ENCODE results near the gene SLC26A1. TPM values are rescaled to one million over a fixed set of nuclear protein-coding genes. Genes with fewer than 3 reads are reported as not detected.

SLC26A1 gene
- total RNA-seq, 1 experiment from 2014 or later: 0.85 TPM

DNA sequence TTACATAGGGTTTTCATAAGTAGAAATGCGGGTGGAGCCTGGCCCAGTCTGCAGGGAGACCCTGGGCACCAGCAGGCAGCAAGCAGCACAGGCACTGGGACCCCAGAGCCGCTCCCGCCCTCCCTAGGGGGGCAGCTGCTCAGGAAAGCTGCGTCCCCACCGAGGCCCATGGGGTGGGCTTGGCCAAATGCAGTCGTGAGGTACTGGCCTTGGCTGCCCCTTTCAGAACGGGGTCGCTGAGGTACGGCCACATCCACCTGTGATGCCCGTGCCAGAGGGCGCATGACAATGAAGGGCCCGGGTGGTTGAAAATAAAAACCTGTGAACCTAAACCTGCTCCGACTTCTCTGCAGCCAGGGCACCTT lies 44.3 kb downstream of the SLC26A1 start (continued):
- TF ChIP-seq, protein P1, sequence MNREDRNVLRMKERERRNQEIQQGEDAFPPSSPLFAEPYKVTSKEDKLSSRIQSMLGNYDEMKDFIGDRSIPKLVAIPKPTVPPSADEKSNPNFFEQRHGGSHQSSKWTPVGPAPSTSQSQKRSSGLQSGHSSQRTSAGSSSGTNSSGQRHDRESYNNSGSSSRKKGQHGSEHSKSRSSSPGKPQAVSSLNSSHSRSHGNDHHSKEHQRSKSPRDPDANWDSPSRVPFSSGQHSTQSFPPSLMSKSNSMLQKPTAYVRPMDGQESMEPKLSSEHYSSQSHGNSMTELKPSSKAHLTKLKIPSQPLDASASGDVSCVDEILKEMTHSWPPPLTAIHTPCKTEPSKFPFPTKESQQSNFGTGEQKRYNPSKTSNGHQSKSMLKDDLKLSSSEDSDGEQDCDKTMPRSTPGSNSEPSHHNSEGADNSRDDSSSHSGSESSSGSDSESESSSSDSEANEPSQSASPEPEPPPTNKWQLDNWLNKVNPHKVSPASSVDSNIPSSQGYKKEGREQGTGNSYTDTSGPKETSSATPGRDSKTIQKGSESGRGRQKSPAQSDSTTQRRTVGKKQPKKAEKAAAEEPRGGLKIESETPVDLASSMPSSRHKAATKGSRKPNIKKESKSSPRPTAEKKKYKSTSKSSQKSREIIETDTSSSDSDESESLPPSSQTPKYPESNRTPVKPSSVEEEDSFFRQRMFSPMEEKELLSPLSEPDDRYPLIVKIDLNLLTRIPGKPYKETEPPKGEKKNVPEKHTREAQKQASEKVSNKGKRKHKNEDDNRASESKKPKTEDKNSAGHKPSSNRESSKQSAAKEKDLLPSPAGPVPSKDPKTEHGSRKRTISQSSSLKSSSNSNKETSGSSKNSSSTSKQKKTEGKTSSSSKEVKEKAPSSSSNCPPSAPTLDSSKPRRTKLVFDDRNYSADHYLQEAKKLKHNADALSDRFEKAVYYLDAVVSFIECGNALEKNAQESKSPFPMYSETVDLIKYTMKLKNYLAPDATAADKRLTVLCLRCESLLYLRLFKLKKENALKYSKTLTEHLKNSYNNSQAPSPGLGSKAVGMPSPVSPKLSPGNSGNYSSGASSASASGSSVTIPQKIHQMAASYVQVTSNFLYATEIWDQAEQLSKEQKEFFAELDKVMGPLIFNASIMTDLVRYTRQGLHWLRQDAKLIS (CRISPR knock-in tag; IDR thresholded peaks at IDR 0.05; ENCODE audit: borderline replicate concordance): no peak
- TF ChIP-seq FOXK1 (CRISPR knock-in tag; IDR thresholded peaks at IDR 0.05) (no peak), ZBTB21 (CRISPR knock-in tag; IDR thresholded peaks at IDR 0.05; ENCODE audit: borderline replicate concordance) (no peak)
- TF ChIP-seq, protein P2, sequence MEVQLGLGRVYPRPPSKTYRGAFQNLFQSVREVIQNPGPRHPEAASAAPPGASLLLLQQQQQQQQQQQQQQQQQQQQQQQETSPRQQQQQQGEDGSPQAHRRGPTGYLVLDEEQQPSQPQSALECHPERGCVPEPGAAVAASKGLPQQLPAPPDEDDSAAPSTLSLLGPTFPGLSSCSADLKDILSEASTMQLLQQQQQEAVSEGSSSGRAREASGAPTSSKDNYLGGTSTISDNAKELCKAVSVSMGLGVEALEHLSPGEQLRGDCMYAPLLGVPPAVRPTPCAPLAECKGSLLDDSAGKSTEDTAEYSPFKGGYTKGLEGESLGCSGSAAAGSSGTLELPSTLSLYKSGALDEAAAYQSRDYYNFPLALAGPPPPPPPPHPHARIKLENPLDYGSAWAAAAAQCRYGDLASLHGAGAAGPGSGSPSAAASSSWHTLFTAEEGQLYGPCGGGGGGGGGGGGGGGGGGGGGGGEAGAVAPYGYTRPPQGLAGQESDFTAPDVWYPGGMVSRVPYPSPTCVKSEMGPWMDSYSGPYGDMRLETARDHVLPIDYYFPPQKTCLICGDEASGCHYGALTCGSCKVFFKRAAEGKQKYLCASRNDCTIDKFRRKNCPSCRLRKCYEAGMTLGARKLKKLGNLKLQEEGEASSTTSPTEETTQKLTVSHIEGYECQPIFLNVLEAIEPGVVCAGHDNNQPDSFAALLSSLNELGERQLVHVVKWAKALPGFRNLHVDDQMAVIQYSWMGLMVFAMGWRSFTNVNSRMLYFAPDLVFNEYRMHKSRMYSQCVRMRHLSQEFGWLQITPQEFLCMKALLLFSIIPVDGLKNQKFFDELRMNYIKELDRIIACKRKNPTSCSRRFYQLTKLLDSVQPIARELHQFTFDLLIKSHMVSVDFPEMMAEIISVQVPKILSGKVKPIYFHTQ (CRISPR knock-in tag; IDR thresholded peaks at IDR 0.05): no peak
- TF ChIP-seq, protein P3, sequence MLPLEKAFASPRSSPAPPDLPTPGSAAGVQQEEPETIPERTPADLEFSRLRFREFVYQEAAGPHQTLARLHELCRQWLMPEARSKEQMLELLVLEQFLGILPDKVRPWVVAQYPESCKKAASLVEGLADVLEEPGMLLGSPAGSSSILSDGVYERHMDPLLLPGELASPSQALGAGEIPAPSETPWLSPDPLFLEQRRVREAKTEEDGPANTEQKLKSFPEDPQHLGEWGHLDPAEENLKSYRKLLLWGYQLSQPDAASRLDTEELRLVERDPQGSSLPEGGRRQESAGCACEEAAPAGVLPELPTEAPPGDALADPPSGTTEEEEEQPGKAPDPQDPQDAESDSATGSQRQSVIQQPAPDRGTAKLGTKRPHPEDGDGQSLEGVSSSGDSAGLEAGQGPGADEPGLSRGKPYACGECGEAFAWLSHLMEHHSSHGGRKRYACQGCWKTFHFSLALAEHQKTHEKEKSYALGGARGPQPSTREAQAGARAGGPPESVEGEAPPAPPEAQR (CRISPR knock-in tag; IDR thresholded peaks at IDR 0.05): no peak

DNA sequence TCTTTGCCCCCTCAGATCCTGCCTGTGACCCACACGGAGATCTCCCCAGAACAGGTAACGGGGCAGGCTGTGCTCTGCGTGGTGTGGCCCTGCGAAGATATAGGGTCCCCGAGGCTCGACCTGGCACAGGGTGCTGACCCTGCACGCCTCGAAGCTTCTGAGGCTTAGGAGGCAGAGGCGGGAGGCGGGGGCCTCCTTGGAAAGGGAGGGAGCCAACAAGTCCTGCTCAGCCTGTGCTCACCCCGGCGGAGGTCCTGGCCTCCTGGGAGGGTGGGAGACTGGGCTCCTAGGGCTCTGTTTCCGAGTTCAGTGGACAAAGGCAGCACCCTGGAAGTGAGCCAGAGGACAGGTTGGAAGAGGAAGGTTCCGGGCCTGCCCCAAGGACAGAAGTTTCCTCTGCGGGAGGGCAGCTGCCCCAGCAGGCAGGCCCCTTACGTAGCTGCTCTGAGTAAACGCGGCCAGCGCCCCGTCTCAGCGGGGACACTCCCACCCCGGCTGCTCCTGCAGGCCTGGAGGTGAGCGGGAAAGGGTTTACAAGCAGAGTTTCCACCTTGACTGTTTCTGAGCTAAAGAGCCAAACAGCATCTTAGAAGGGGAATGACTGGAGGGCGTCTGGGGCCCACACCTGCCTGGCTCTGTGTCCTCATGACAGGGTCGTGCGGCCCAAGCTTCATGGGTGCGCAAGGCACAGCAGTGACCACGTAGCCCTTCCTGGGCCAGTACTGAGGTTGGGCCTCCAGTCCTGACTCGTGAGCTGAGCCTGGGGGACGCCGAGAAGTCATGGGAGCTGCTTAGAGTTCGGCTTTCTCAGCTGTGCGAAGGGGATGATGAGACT lies 44.9 kb downstream of the SLC26A1 start:
- Mint-ChIP-seq H3K4me3 (no peak overlapping the region), H3K36me3 (no peaks in the 10 kb centered on the region), H3K27me3 (ENCODE audit: low read depth) (peaks cover 26% of the 10 kb centered on the region), H3K27ac (peak overlapping the region; percentile 62), H3K4me1 (peaks cover 13% of the 10 kb centered on the region), H3K9me3 (no peaks in the 10 kb centered on the region)
- ATAC-seq (no peak), DNase-seq (ENCODE audit: low spot score) (no peak)
- CTCF ChIA-PET: no interaction called here
- POLR2A ChIA-PET: interaction anchor here (1.2 kb wide), 1 partner anchor 16 kb away, joined by 5 read pairs; the partner anchor contains the start of genes GAK and TMEM175
- TF ChIP-seq MXD4 (CRISPR knock-in tag; IDR thresholded peaks at IDR 0.05; ENCODE audit: borderline replicate concordance) (no peak), FOXK1 (CRISPR knock-in tag; IDR thresholded peaks at IDR 0.05) (no peak)
- TF ChIP-seq, protein P4, sequence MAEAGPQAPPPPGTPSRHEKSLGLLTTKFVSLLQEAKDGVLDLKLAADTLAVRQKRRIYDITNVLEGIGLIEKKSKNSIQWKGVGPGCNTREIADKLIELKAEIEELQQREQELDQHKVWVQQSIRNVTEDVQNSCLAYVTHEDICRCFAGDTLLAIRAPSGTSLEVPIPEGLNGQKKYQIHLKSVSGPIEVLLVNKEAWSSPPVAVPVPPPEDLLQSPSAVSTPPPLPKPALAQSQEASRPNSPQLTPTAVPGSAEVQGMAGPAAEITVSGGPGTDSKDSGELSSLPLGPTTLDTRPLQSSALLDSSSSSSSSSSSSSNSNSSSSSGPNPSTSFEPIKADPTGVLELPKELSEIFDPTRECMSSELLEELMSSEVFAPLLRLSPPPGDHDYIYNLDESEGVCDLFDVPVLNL (CRISPR knock-in tag; IDR thresholded peaks at IDR 0.05; ENCODE audit: borderline replicate concordance, low read depth): no peak

DNA sequence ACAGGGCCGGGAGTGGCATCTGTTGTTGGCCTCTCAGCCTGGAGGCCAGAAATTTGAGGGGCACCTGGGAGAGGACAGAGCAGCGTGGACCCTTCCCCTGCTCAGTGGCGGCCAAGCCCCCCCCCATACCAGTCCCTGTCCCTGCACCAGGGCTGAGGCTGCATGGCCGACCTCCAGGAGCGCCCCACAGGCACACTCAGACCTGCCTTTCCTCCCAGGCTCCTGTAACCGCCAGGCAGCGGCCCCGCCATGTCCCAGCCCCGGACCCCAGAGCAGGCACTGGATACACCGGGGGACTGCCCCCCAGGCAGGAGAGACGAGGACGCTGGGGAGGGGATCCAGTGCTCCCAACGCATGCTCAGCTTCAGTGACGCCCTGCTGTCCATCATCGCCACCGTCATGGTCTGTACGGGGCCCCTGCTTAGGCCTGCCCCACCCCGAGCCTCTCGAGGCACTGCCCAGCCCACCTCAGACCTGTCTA lies 45.7 kb downstream of the SLC26A1 start:
- Mint-ChIP-seq H3K27ac (no peak overlapping the region), H3K9me3 (no peaks in the 10 kb centered on the region), H3K27me3 (ENCODE audit: low read depth) (peaks cover 26% of the 10 kb centered on the region), H3K4me1 (peaks cover 13% of the 10 kb centered on the region), H3K36me3 (no peaks in the 10 kb centered on the region), H3K4me3 (no peak overlapping the region)
- ChIA-PET CTCF (no interaction called here), POLR2A (no interaction called here)
- DNase-seq (ENCODE audit: low spot score) (no peak), ATAC-seq (no peak)
- TF ChIP-seq, protein P5, sequence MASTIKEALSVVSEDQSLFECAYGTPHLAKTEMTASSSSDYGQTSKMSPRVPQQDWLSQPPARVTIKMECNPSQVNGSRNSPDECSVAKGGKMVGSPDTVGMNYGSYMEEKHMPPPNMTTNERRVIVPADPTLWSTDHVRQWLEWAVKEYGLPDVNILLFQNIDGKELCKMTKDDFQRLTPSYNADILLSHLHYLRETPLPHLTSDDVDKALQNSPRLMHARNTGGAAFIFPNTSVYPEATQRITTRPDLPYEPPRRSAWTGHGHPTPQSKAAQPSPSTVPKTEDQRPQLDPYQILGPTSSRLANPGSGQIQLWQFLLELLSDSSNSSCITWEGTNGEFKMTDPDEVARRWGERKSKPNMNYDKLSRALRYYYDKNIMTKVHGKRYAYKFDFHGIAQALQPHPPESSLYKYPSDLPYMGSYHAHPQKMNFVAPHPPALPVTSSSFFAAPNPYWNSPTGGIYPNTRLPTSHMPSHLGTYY (CRISPR knock-in tag; IDR thresholded peaks at IDR 0.05): no peak
- TF ChIP-seq JUN (CRISPR knock-in tag; IDR thresholded peaks at IDR 0.05) (no peak), ELF4 (CRISPR knock-in tag; IDR thresholded peaks at IDR 0.05; ENCODE audit: low read depth) (no peak), NFYB (CRISPR knock-in tag; conservative IDR thresholded peaks at IDR 0.05; ENCODE audit: low read depth) (no peak), TEAD4 (CRISPR knock-in tag; IDR thresholded peaks at IDR 0.05) (no peak), SMAD4 (CRISPR knock-in tag; IDR thresholded peaks at IDR 0.05) (no peak)
- TF ChIP-seq, protein P4 (CRISPR knock-in tag; IDR thresholded peaks at IDR 0.05; ENCODE audit: borderline replicate concordance, low read depth): no peak
- TF ChIP-seq, protein P6, sequence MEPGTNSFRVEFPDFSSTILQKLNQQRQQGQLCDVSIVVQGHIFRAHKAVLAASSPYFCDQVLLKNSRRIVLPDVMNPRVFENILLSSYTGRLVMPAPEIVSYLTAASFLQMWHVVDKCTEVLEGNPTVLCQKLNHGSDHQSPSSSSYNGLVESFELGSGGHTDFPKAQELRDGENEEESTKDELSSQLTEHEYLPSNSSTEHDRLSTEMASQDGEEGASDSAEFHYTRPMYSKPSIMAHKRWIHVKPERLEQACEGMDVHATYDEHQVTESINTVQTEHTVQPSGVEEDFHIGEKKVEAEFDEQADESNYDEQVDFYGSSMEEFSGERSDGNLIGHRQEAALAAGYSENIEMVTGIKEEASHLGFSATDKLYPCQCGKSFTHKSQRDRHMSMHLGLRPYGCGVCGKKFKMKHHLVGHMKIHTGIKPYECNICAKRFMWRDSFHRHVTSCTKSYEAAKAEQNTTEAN (CRISPR knock-in tag; IDR thresholded peaks at IDR 0.05): no peak
- TF ChIP-seq, protein P7, sequence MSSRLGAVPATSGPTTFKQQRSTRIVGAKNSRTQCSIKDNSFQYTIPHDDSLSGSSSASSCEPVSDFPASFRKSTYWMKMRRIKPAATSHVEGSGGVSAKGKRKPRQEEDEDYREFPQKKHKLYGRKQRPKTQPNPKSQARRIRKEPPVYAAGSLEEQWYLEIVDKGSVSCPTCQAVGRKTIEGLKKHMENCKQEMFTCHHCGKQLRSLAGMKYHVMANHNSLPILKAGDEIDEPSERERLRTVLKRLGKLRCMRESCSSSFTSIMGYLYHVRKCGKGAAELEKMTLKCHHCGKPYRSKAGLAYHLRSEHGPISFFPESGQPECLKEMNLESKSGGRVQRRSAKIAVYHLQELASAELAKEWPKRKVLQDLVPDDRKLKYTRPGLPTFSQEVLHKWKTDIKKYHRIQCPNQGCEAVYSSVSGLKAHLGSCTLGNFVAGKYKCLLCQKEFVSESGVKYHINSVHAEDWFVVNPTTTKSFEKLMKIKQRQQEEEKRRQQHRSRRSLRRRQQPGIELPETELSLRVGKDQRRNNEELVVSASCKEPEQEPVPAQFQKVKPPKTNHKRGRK (CRISPR knock-in tag; IDR thresholded peaks at IDR 0.05; ENCODE audit: borderline replicate concordance): no peak
